KMS-11 (cell line): ENCODE results near the gene APOOL.
A peak's percentile ranks its signal among the peaks of the same experiment; 100 is the strongest.
"Not testable (repeated sequence)": the region's sequence is repeated elsewhere in the genome, so short reads cannot be mapped to it uniquely, and the experiment has no call there.

ENCODE experiments used
- H2AFZ ChIP-seq: fragments of 200-600 bp; sonication (generic); 2 replicates; pipeline ENCODE4 v1.6.1; 2016; ENCODE audit warnings: antibody characterized with exemption, mixed run types, low read depth
- H3K27ac ChIP-seq: fragments of 200-600 bp; sonication (generic); 2 replicates; pipeline ENCODE4 v1.6.1; 2016; ENCODE audit warnings: mild to moderate bottlenecking, mixed run types
- H3K27me3 ChIP-seq: fragments of 200-600 bp; sonication (generic); 2 replicates; pipeline ENCODE4 v1.6.1; 2017; ENCODE audit warnings: mild to moderate bottlenecking, low read depth, mixed run types, moderate library complexity; ENCODE audit not compliant: insufficient read depth
- H3K36me3 ChIP-seq: fragments of 200-600 bp; sonication (generic); 2 replicates; pipeline ENCODE4 v1.6.1; 2017; ENCODE audit warnings: mild to moderate bottlenecking, mixed run types; ENCODE audit not compliant: insufficient read depth
- H3K4me1 ChIP-seq: fragments of 200-600 bp; sonication (generic); 2 replicates; pipeline ENCODE4 v1.6.1; 2016; ENCODE audit warnings: mild to moderate bottlenecking, low read depth, mixed run types; ENCODE audit not compliant: poor library complexity, severe bottlenecking
- H3K4me2 ChIP-seq: fragments of 200-600 bp; sonication (generic); 2 replicates; pipeline ENCODE4 v1.7.0; 2016; ENCODE audit warnings: mild to moderate bottlenecking, mixed run types
- H3K4me3 ChIP-seq: fragments of 200-600 bp; sonication (generic); IDR thresholded peaks from 2 replicates; pipeline ENCODE4 v1.6.1; 2017; ENCODE audit warnings: low read depth, low read length, mixed read lengths; ENCODE audit not compliant: insufficient read depth
- H3K79me2 ChIP-seq: fragments of 200-600 bp; sonication (generic); 2 replicates; pipeline ENCODE4 v1.6.1; 2016; ENCODE audit warnings: low read depth, mixed run types; ENCODE audit not compliant: insufficient read depth
- H3K9ac ChIP-seq: fragments of 200-600 bp; sonication (generic); 2 replicates; pipeline ENCODE4 v1.6.1; 2016; ENCODE audit warnings: mild to moderate bottlenecking, mixed run types
- H4K20me1 ChIP-seq: fragments of 200-600 bp; sonication (generic); 2 replicates; pipeline ENCODE4 v1.6.1; 2016; ENCODE audit warnings: mild to moderate bottlenecking, mixed run types; ENCODE audit not compliant: insufficient read depth
- TF ChIP-seq, protein P1 (sequence below): fragments of 200-600 bp; sonication (generic); conservative IDR thresholded peaks from 2 replicates; pipeline ENCODE4 v1.6.1; 2017; ENCODE audit warnings: low read depth, mild to moderate bottlenecking, antibody characterized with exemption, low read length, moderate library complexity, mixed read lengths

Gene APOOL

DNA sequence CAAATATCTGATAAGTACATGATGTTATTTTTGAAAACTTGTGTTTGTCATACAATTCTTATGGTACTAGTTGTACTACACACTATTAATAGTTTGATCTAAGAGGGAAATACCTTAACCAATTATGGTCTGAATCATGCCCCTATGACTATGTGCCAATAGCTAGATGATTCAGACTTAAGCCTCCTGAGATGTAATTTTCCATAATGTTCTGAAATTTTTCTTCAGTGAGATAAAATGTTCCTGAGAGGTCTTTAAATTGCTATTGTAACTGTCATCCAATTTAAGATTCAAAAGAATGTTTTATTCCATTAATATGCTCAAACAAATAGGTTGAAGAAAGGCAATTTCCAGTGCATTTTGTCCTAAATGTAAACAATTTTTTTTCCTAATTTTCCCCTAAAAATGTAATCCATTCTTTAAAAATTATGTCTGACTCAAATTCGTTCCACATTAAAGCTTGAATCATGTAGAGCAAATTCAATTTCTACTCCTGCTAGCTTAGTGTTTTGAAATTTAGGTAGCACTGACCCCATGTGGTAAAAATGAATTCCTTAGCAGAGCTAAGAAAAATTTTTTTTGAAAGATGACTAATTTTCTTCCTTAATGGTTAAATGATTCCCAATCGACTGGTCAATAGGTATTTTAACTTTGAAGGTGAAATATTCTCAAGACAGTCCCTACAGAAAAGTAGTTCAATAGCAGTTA is 49.1 kb downstream of the APOOL start:
- H3K4me3 ChIP-seq = no peak overlapping the region
- H3K4me2 ChIP-seq = no peak overlapping the region
- no peaks in the 10 kb centered on the region for H3K4me1 ChIP-seq
- no peak overlapping the region for H3K9ac ChIP-seq
- no peaks in the 10 kb centered on the region for H3K79me2 ChIP-seq
- TF ChIP-seq, protein P1, sequence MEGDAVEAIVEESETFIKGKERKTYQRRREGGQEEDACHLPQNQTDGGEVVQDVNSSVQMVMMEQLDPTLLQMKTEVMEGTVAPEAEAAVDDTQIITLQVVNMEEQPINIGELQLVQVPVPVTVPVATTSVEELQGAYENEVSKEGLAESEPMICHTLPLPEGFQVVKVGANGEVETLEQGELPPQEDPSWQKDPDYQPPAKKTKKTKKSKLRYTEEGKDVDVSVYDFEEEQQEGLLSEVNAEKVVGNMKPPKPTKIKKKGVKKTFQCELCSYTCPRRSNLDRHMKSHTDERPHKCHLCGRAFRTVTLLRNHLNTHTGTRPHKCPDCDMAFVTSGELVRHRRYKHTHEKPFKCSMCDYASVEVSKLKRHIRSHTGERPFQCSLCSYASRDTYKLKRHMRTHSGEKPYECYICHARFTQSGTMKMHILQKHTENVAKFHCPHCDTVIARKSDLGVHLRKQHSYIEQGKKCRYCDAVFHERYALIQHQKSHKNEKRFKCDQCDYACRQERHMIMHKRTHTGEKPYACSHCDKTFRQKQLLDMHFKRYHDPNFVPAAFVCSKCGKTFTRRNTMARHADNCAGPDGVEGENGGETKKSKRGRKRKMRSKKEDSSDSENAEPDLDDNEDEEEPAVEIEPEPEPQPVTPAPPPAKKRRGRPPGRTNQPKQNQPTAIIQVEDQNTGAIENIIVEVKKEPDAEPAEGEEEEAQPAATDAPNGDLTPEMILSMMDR = no peak
- no peak overlapping the region for H2AFZ ChIP-seq
- no peaks in the 10 kb centered on the region for H3K27me3 ChIP-seq
- no peak overlapping the region for H3K27ac ChIP-seq
- H4K20me1 ChIP-seq = no peaks in the 10 kb centered on the region
- no peaks in the 10 kb centered on the region for H3K36me3 ChIP-seq

DNA sequence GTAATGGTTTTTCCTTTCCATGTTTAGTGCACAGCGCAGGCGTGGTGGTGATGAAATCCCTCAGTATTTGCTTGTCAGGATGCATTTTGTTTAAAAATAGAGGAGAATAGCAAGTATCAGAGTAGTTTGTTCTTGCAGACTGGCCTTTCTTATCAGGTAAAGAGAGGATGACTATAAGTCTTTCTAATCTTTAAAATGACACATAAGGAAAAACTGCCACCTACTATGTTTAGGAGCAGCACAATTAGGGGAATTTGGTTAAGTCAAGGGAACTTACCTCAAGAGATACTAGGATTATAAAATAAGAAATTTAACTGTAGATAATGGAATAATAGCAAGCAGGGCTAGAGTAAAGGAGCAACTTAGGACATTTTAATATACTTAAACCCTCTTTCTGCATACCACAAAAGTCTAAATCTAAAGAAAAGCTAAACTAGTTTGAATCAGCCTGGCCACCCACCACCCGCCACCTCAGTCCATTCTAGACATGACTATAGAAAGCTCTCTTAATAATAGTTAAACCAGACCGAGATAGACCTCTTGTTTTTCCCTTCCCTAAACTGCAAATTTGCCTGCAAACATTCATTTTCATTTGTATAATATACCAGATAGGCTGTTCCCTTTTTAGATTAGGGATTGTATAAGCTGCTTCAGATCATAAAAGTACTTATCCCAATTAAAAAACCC is 62.0 kb downstream of the APOOL start:
- no peak overlapping the region for H3K4me3 ChIP-seq
- H3K27ac ChIP-seq = no peak overlapping the region
- no peak overlapping the region for H3K9ac ChIP-seq
- no peaks in the 10 kb centered on the region for H3K27me3 ChIP-seq
- H2AFZ ChIP-seq = no peak overlapping the region
- no peaks in the 10 kb centered on the region for H3K79me2 ChIP-seq
- TF ChIP-seq, protein P1 = no peak
- H3K36me3 ChIP-seq = no peaks in the 10 kb centered on the region
- H3K4me2 ChIP-seq = no peak overlapping the region
- no peaks in the 10 kb centered on the region for H4K20me1 ChIP-seq
- no peaks in the 10 kb centered on the region for H3K4me1 ChIP-seq

DNA sequence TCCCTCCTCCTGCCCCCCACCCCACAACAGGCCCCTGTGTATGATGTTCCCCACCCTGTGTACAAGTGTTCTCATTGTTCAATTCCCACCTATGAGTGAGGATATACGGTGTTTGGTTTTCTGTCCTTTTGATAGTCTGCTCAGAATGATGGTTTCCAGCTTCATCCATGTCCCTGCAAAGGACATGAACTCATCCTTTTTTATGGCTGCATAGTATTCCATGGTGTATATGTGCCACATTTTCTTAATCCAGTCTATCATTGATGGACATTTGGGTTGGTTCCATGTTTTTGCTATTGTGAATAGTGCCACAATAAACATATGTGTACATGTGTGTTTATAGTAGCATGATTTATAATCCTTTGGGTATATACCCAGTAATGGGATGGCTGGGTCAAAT is 73.6 kb downstream of the APOOL start:
- H3K4me3 ChIP-seq, H3K4me2 ChIP-seq, H3K27ac ChIP-seq, H4K20me1 ChIP-seq, H3K79me2 ChIP-seq, H3K27me3 ChIP-seq, H3K9ac ChIP-seq, H2AFZ ChIP-seq, H3K4me1 ChIP-seq, H3K36me3 ChIP-seq: not testable (repeated sequence)

DNA sequence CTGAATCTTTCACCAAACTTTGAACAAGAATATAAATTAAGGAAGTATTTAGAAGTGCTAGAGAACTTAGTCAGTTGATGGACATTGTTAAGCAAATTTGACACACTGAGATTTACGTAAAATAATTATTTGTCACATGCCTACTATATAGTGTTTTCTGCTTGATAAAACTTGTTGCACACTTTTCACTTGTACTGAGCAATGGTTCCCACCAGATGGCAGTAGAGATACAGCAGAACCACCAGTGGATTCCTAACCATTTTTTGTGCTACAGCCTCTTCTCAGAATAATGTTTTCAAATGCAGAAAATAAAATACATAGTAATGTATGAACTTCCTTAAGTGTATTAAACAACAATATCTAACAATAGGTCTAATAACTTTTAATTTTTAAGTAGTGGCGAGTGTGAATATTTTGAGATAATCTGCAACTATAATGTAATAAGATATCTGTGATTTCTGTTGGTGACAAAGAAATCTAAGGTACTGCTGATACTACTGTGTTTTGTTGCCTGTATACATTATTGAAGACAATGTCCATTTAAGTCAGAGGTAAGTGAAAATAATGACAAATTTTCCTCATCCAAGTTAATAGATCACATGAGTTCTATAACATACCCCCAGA is 81.2 kb downstream of the APOOL start:
- no peak overlapping the region for H3K4me2 ChIP-seq
- no peak overlapping the region for H3K9ac ChIP-seq
- H3K4me3 ChIP-seq = no peak overlapping the region
- H3K4me1 ChIP-seq = no peaks in the 10 kb centered on the region
- TF ChIP-seq, protein P1 = peak; percentile 66
- H3K36me3 ChIP-seq = no peaks in the 10 kb centered on the region
- no peak overlapping the region for H2AFZ ChIP-seq
- no peaks in the 10 kb centered on the region for H3K79me2 ChIP-seq
- no peaks in the 10 kb centered on the region for H4K20me1 ChIP-seq
- H3K27ac ChIP-seq = no peak overlapping the region
- H3K27me3 ChIP-seq = no peaks in the 10 kb centered on the region
